ENCODE measurements around the gene KRTAP4-7. TPM values are rescaled to one million over a fixed set of nuclear protein-coding genes. Genes with fewer than 3 reads are reported as not detected.

Gene KRTAP4-7
- total and polyA plus RNA-seq, 2 donors (not counting 3 experiments of a cell fraction or from before 2014, with no cell fraction given), result not detected

DNA sequence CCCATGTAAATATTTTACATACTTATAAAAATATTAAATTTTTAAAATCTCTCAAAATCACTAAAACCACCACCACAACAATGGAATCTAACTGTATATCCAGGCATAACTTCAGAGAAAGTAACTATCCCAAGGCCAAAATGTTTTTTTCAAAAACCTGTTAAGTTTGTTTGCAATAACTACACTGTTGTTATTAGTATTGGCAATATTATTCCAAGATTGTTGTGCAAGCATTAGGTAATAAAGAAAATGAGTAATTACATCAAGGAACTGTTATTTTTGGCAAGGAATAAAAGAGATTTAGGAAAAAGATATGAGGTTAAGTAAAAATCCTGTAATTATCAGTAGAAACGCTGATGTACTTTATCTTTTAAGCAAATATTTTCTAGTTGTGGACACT, 43.4 kb downstream of the KRTAP4-7 start:
- no peak for FAIRE-seq
- TF ChIP-seq, protein P1, sequence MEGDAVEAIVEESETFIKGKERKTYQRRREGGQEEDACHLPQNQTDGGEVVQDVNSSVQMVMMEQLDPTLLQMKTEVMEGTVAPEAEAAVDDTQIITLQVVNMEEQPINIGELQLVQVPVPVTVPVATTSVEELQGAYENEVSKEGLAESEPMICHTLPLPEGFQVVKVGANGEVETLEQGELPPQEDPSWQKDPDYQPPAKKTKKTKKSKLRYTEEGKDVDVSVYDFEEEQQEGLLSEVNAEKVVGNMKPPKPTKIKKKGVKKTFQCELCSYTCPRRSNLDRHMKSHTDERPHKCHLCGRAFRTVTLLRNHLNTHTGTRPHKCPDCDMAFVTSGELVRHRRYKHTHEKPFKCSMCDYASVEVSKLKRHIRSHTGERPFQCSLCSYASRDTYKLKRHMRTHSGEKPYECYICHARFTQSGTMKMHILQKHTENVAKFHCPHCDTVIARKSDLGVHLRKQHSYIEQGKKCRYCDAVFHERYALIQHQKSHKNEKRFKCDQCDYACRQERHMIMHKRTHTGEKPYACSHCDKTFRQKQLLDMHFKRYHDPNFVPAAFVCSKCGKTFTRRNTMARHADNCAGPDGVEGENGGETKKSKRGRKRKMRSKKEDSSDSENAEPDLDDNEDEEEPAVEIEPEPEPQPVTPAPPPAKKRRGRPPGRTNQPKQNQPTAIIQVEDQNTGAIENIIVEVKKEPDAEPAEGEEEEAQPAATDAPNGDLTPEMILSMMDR (IDR thresholded peaks at IDR 0.05; ENCODE audit: extremely low read depth in 1 of 2, insufficient read depth in 1 of 2, low read depth in 1 of 2, low read length in 2 of 2), result no peak
- no peak for TF ChIP-seq POLR2A (IDR thresholded peaks at IDR 0.05; ENCODE audit: low read depth, low read length)
- no peak for TF ChIP-seq JUN (IDR thresholded peaks at IDR 0.05; ENCODE audit: borderline replicate concordance, insufficient read depth, insufficient read length, low read depth)
- TF ChIP-seq POLR2AphosphoS5 (IDR thresholded peaks at IDR 0.05; ENCODE audit: insufficient read depth, low read depth, low read length), result no peak
- CTCF ChIA-PET, result no interaction called here

DNA sequence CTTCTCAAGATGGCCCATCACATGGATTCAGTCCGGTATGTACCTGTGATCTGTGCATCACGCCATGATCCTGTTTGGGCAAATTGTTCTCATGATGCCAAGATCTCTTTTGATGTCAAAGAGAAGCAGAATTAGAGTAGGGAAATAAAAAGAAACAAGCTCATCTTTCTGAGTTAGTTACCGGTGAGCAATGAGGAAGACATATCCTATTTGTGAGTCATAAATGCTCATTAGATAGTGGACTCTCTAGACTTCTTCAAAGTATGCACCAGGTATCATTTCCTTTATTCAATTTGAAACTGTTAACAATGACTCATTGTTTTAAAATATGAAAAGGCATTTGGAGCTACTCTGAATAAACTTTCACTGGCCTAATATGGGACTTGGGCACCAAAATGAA, 48.0 kb downstream of the KRTAP4-7 start:
- TF ChIP-seq GATA2 (IDR thresholded peaks at IDR 0.05; ENCODE audit: insufficient read depth, insufficient read length, low read depth, low read length), result no peak
- peak; percentile 46 for TF ChIP-seq FOS (IDR thresholded peaks at IDR 0.05; ENCODE audit: borderline replicate concordance, insufficient read depth, low read length)
- dilution Hi-C loops (cut with MboI; ENCODE audit: extremely low pct_ligation_motif_present, low sequenced_read_pairs) (no loop called here), intact Hi-C loops (cut with micrococcal nuclease) (no loop called here)
- no peaks in the 10 kb centered on the region for H3K9me3 ChIP-seq (replicated peaks; ENCODE audit: control insufficient read depth, insufficient read depth, low read length)
- H3K27me3 ChIP-seq (ENCODE audit: control insufficient read depth in 2 of 2, insufficient read depth in 2 of 2, low read length in 2 of 2), result peaks cover 0 to 3% of the 10 kb centered on the region in 2 experiments
- no peaks in the 10 kb centered on the region for H3K79me2 ChIP-seq (ENCODE audit: control insufficient read depth, insufficient read depth, low read length)
- H3K27ac ChIP-seq (ENCODE audit: insufficient read depth, low read depth, low read length), result no peak overlapping the region
- no peaks in the 10 kb centered on the region for H3K9me1 ChIP-seq (replicated peaks; ENCODE audit: control insufficient read depth, extremely low read depth, insufficient read depth, low read length)
- H3K36me3 ChIP-seq (ENCODE audit: control insufficient read depth in 2 of 2, extremely low read depth in 1 of 2, insufficient read depth in 2 of 2, low read length in 2 of 2), result no peaks in the 10 kb centered on the region
- no peak overlapping the region for H2AFZ ChIP-seq (ENCODE audit: low read depth, low read length)
- POLR2A ChIA-PET, result no interaction called here
- no peak overlapping the region for H3K4me3 ChIP-seq (replicated peaks in 1 of 3; ENCODE audit: insufficient read depth in 1 of 3, low read depth in 1 of 3, low read length in 3 of 3)
- DNase-seq (ENCODE audit: low read depth, low spot score) (no peak), FAIRE-seq (no peak)
- CTCF ChIA-PET, result no interaction called here
- no peaks in the 10 kb centered on the region for H3K4me1 ChIP-seq (ENCODE audit: control insufficient read depth, extremely low read depth, insufficient read depth, low read length)
- no peak overlapping the region for H3K4me2 ChIP-seq (ENCODE audit: insufficient read depth, low read length)
- no peak overlapping the region for H3K9ac ChIP-seq (replicated peaks; ENCODE audit: extremely low read depth, insufficient read depth, low read length)
- no peaks in the 10 kb centered on the region for H4K20me1 ChIP-seq (replicated peaks; ENCODE audit: control insufficient read depth, extremely low read depth, insufficient read depth, low read length)
- BruUV-seq (replicated peaks), result no TSS peak

More for the DNA sequence above, 43.4 kb downstream of the KRTAP4-7 start:
- H3K27me3 ChIP-seq (ENCODE audit: control insufficient read depth in 2 of 2, insufficient read depth in 2 of 2, low read length in 2 of 2), result peaks cover 0 to 3% of the 10 kb centered on the region in 2 experiments
- intact Hi-C loops (cut with micrococcal nuclease), result no loop called here
- DNase-seq (ENCODE audit: low read depth, low spot score), result no peak
- no peak overlapping the region for H3K4me2 ChIP-seq (ENCODE audit: insufficient read depth, low read length)
- no peak overlapping the region for H2AFZ ChIP-seq (ENCODE audit: low read depth, low read length)
- H3K79me2 ChIP-seq (ENCODE audit: control insufficient read depth, insufficient read depth, low read length), result no peaks in the 10 kb centered on the region
- no peak overlapping the region for H3K27ac ChIP-seq (ENCODE audit: insufficient read depth, low read depth, low read length)
- no peaks in the 10 kb centered on the region for H3K9me3 ChIP-seq (replicated peaks; ENCODE audit: control insufficient read depth, insufficient read depth, low read length)
- POLR2A ChIA-PET, result no interaction called here
- no peak overlapping the region for H3K4me3 ChIP-seq (replicated peaks in 1 of 3; ENCODE audit: insufficient read depth in 1 of 3, low read depth in 1 of 3, low read length in 3 of 3)
- H3K9ac ChIP-seq (replicated peaks; ENCODE audit: extremely low read depth, insufficient read depth, low read length), result no peak overlapping the region
- no peaks in the 10 kb centered on the region for H4K20me1 ChIP-seq (replicated peaks; ENCODE audit: control insufficient read depth, extremely low read depth, insufficient read depth, low read length)
- BruUV-seq (replicated peaks), result no TSS peak
- no peaks in the 10 kb centered on the region for H3K36me3 ChIP-seq (ENCODE audit: control insufficient read depth in 2 of 2, extremely low read depth in 1 of 2, insufficient read depth in 2 of 2, low read length in 2 of 2)
- no peaks in the 10 kb centered on the region for H3K4me1 ChIP-seq (ENCODE audit: control insufficient read depth, extremely low read depth, insufficient read depth, low read length)
- dilution Hi-C loops (cut with MboI; ENCODE audit: extremely low pct_ligation_motif_present, low sequenced_read_pairs), result no loop called here
- no peaks in the 10 kb centered on the region for H3K9me1 ChIP-seq (replicated peaks; ENCODE audit: control insufficient read depth, extremely low read depth, insufficient read depth, low read length)
